NOMO-1 (cell line): ENCODE results near the gene IVNS1ABP.
A peak's percentile ranks its signal among the peaks of the same experiment; 100 is the strongest.
"Not testable (repeated sequence)": the region's sequence is repeated elsewhere in the genome, so short reads cannot be mapped to it uniquely, and the experiment has no call there.

Source experiments
- DNase-seq, 2 experiments: peaks; one replicate each; lab custom pipeline; 2025; ENCODE audit not compliant: unreplicated experiment in 2 of 2; lab: John Stamatoyannopoulos, UW

IVNS1ABP gene

DNA sequence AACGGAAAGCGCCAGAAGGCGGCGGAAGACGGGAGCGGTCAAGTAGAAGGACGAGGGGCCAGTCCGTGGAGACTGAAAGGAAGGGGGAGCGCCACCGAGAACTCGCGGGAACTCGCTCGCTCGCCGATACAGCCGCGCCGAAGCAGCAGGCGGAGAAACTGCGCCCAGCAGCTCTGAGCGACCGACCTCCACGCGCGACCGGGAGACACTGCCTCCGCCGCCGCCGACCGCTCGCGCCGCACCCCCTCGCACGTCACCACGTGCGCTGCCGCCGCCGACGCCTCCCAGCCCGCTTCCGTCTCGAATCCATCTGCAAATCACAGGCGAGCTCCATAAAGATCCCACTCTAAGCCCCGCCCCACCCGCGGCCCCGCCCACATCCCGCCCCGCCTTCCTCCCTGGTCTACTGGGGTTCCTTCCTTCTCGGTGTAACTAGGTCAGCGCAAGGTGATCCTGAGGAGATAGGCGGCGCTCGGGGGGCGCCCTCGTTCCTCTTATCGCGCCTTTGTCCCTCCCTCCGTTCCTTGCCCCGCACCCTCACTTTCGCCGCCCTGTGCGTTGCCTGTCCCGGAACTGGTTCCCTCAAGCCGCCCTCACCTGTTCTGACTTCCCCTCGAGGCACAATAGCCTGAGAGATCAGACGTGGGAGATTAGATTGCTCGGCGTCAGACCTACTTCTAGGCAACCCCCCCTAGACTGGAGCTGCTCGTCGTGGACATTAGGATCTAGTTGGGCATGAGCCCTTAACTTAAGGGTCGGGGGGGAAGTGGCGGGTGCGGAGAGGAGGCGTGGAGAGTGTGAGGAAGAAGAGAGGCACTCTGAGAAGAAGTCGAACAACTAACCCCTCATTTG lies at the start of gene IVNS1ABP:
IVNS1ABP (minus strand) TSS at position 210 of the 852 bp plus-strand sequence. CDS start 7,750 bp downstream, outside the sequence.
- DNase-seq = peak; percentile 93 to 95

DNA sequence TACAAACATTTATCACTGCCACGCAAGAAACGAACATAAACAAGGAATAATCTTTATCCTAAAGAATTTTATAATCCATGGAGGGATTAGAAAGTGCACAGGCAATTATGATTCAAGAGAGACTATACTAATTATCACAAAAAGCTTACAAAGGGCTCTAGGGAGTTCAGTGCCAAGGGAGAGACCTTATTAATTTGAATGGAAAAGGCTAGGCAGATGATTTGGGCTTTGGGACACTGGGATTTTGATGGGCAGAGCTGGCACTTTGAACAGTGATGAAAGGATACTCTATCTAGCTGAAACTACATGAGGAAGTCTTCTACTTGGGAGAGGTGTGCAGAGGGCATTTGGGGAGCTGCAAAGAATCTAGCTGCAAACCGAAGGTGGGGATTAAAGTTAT lies 48.9 kb upstream of the IVNS1ABP start:
- DNase-seq = no peak

DNA sequence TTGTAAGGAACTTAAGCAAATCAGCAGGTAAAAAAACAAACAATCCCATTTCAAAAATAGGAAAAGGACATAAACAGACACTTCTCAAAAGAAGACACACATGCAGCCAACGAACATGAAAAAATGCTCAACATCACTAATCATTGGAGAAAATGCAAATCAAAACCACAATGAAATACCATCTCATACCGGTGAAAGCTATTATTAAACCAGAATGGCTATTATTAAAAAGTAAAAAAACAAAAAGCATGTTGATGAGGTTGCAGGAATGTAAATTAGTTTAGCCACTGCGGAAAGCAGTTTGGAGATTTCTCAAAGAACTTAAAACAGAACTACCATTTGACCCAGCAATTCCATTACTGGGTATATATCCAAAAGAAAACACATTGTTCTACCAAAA lies 47.5 kb upstream of the IVNS1ABP start:
- not testable (repeated sequence) for DNase-seq

DNA sequence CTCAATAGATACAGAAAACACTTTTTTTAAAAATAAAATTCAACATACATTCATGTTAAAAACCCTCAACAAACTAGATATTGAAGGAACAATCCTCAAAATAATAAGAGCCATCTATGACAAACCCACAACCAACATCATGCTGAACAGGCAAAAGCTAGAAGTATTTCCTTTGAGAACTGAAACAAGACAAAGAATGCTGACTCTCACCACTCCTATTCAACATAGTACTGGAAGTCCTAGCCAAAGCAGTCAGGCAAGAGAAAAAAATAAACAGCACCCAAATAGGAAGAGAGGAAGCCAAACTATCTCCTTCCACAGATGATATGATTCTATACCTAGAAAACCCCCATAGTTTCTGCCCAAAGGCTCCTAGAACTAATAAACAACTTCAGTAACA lies 46.2 kb upstream of the IVNS1ABP start:
- no peak for DNase-seq

DNA sequence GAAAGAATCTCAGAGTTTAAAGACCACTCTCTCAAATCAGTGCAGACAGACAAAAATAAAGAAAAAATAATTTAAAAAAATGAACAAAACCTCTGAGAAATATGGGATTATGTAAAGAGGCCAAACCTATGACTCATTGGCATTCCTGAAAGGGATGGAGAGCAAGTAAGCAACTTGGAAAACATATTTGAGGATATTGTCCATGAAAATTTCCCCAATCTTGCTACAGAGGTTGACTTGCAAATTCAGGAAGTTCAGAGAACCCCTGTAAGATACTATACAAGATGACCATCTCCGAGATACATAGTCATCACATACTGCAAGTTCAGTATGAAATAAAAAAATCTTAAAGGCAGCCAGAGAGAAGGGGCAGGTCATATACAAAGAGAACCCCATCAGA lies 43.7 kb upstream of the IVNS1ABP start:
- DNase-seq = no peak

DNA sequence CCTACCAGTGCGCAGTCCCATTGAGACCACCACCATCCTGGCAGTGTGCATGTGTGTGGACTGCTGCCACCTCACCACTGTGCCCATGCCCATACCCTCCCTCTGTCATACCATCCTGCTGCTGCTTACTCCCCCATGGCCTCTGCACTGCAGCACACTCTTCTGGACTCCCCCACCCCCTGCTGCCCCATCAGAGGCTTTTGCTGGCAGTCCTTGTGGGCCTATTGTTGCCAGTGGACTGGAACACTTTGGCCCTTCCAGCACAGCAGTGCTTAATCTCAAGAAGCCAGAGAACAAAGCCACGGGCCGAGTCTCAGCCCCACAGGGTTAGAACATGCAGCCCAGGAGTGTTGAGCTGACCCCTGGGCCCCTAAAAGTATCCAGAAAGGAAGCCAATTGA lies 41.9 kb upstream of the IVNS1ABP start:
- DNase-seq = no peak

DNA sequence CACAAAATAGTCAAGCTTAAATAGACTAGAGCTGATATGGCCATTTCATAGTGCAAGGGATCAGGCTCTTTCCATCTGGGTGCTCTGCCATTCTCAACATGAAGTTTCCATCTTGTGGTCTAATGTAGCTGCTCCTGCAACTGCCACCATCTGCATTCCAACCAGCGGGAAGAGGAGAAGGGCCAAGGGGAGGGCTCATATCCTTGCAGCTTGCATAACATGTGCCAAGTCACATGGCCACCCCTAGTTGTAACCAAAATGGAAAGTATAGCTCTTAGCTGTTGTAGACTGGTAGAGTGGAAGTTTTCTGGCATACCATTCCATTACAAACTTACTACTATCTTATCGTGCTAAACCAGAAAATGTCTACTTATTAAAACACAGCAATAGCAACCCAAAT lies 38.9 kb upstream of the IVNS1ABP start:
- no peak for DNase-seq

DNA sequence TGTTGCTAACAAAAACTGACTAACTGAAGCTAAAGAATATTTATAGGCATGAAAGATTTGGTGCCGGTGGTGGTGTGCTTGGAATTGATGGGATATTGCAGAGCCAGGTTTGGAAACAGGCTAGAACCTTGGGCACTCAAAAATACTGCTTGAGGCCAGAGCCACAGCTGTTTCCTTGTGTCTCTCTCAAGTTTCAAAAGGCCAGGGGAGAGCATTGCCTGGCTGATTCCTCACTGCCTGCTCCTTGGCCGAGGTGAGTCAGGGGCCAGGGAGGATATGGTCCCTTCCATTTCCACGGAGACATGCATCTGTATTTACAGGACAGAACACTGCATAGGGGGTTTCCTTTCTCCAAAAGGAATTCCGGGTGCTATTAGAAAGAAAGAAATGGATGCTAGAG lies 36.1 kb upstream of the IVNS1ABP start:
- DNase-seq = no peak

DNA sequence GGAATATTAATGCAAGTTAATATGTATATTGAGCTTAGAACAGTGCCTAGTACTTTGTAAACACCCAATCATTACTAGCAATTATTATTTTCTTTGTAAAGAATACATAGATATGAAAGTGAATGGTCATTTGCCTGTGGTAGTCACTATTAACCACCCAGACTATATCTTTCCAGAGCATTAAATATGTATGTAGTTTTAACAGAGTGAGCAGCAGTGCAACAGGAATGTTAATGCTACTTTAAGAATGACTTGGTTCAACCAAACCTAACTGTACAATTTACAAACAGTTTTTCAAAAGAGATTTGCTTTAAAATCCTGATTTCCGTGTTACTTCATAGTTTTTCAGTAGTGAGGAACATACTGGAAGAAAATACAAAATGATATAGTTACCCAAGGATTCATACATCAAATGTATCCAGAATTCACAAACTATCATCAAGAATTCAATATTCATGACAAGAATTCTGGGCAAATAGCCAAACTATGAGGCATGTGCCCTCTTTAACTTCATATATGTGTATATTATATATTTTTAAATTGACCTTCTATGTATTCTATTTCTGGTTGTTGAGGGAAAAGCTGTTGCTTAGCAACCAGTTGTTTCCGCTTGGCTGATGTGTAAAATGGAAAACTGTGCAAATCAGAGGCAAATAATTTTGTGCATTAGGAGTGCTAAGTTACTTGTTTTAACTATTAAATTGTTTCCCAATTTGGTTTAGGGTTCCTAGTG lies 34.9 kb upstream of the IVNS1ABP start:
- DNase-seq = no peak

DNA sequence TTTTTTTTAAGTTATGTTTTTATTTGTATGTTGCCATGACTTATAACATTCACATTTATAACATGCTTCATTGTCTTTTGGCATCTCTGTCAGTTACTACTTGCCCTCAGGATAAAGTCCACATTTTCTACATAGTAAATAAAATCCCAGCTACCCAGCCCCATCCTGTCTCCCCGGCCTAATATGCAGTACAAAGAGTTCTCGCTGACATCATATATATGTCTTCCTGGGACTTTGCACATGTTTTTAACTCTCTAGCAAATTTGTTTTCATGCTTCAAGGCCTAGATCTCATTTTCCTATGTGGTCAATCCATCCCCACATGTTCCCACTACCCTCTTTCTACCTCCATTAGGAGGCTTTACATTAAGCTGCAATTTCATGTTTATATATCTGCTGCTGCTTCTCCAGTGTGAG lies 33.0 kb upstream of the IVNS1ABP start:
- no peak for DNase-seq

DNA sequence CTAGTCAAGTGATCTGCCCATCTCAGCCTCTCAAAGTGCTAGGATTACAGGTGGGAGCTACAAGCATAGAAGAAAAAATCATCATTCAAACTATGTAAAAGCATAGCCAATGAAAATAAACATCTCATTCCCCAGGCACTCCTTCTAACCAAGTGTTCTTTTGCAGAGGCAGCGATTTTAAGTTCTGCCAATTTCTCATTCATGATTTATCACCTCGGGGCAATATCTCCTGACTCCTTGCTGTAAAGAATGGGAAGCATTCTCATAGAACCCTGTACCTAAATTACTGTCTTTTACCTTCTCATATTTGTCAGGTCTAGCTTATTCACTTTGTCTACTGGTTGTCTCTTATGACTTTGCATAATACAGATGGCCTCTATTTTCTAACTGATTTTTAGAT lies 32.5 kb upstream of the IVNS1ABP start:
- DNase-seq = no peak

DNA sequence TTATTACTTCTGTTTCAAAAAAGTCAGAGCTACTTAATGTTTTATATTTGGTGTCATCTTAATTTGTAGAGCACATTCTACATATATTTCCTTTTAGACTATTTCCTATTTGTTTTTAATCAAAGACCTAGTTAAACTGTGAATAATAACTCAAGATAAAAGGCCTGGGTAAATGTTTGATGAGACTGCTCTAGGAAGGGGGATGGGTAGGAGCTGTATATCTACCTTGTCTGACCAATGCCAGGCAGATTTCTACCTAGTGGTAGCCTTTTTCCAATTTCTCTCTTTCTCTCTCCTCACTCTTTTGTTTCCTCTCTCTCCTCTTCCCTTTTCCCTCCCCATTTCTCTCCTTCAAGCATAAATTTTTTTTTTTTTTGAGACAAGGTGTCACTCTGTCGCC lies 31.9 kb upstream of the IVNS1ABP start:
- no peak for DNase-seq

DNA sequence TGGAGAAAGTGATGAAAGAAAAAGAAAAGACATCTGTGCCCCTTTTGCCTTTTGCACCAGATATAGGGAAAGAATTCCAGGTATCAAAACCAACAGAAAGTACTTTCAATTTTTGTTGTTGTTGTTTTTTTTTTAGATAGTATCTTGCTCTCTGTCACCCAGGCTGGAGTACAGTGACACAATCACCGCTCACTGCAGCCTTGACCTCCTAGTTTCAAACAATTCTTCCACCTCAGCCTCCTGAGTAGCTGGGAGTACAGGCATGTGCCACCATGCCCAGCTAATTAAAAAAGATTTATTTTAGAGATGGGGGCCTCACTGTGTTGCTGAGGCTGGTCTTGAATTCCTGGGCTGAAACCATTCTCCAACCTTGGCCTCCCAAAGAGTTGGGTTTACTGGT lies 31.3 kb upstream of the IVNS1ABP start:
- DNase-seq = no peak

DNA sequence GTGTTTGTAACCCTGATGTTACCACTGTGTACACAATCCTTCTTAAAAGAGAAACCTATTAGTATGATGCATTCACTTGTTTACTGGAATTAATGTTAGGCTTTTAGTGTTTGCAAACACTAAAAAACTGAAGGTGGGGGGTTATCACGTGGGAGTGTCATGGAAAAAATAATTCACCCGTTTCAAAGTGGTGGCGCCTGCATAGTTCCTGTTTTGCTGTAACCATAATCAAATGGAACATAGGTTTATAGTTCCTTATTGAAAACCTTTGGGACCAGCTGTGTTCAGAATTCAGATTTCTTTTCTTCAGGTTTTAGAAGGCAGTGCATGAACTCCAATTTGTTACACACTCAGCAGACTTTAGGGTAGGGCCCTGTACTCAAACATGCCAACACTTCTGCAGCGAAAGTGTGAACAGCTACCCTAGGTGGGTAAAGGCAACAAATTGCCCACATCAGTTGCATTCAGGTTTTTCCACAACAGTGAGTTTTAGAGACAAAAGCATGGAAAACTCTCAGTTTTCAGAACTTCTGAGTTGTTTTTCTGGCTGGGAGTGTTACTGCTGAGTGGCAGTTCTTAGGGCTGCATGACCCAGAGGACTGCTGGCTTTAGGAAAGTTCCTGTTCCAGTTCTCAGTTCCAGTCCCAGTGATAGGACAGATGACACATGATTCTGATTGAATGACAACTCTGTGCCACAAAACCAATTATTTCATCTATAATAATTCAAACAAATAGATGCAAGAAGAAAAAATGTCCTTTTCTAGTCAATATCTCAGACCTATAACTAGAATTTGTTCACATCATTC lies 29.1 kb upstream of the IVNS1ABP start:
- DNase-seq = peak; percentile 15 to 71

DNA sequence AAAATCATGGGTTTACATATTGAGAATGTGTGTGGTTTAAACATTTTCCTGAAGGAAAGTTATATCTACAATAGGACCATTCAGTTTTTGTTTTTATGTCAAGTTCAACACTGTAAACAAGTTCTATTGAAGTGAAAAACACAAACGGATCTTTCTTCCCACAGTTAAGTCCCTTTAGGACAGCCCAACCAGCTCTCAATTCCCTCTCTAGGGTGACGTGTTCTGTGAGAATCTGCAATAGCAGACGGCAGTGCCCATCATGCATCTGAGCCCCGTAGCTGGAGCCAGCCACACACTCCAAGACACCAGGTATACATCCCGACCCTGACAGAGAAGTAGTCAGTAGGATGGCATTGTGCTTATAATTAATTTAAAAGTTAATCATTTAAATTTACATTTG lies 26.3 kb upstream of the IVNS1ABP start:
- DNase-seq = no peak

DNA sequence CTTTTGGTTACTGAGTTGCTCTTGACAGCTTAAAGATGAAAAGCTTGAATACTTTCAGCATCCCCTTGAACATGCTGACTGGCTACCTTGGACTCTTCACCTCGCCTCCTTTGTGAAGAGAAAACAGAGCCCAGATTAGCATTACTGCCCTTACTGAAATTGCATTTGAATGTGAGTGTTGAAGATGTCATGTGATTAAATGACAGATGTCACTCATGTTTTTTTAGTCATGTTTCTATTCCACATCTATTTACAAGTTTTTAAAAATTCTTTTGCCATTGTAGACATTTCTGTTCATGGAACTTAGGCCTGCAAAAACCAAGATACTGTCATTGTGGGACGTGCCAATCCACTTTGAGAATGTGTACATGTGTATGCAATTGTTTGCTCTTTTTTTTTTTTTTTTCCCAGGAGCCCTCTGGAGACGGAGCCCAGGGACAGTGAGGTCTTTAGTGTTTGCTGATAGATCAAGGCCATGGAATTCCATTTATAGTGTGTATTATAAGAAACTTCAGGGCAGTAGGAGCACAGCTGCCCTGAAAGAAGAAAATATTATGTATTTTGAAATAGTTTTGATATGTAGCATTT lies 25.7 kb upstream of the IVNS1ABP start:
- DNase-seq = no peak

DNA sequence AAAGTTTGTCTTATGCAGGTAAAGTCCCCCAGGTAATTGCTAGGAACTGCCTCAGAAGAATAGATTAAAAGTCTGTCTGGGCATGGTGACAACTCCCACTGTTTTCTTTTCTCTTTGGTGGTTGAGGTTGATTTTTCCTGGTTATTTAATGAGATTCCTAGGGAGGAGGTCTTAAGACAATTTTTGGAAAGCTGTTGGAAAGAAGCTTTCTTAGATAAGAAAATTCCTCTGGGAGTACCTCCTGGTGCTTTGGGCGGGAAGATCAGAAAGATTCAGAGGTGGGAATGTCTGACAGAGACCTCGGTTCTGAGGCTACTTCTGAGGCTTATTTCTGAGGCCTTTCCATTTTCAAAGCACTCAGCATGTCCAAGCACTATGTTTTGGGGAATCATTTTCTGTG lies 25.0 kb upstream of the IVNS1ABP start:
- DNase-seq = no peak

DNA sequence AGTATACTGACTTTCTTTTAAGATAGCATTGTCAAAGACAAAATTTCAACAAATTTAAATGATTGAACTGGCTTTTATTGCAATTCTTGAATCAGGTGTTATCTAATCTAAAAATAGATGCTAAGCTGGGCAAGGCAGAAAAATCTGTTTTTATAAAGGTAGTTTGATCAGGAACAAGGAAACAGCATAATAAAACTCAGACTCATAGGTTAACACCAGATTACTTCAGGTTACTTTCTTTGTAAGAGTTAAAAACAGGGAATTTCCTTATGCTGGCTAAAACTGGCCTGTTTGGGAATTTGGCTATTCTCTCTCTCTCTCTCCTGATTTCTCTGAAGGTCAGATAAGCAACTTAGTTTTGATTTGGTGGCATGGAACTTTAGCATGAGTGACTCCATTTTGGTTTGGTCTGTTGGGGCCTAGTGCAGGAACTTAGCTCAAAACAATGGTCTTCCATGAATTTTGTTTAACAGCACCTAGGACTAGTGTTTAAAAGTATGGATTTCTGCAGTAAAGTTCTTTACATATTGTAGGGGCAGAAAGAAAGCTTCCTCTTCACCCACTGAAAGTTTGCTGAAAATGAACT lies 24.2 kb upstream of the IVNS1ABP start:
- DNase-seq = no peak

DNA sequence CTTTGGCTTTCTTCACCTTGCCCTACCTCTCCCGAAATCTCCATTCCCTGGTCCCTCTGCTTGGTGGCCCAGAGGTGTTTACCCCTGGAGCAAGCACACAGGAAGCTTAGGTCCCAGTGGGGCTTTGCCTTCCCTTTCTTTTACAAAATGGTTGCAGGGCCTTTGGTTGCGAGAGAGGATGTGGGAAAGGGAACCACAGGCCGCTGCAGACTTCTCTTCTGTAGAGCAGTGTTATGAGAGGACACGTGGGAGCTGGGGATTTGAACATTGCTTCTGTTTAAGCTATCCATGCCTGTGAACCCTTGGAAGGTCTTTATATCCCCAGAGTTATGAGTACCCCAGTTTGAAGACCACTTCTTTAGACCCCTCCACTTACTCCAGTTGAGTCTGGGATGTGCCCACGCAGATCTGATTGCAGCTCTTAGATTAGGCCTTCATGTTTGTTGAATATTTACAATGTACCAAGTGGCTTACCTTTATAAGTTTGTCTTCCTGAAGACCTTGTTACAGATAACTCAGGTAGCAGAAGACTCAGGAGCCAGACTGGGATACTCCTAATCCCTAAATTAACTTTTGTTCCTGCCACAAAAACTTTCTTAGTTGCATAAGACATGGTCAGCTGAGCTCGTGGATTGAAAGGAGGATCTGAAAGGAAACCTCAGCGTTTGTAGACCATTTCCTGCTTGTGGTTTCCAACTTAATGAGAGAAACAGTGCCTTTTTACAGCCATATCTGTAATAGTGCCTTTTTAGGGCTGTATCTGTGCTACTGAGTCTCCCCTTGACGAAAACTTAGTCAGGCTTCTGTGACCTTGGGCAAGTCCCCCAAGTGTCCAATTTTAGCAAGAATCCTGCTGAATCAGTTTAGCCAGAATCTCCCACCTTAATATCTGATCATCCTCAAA lies 21.9 kb upstream of the IVNS1ABP start:
- peak; percentile 73 to 91 for DNase-seq

DNA sequence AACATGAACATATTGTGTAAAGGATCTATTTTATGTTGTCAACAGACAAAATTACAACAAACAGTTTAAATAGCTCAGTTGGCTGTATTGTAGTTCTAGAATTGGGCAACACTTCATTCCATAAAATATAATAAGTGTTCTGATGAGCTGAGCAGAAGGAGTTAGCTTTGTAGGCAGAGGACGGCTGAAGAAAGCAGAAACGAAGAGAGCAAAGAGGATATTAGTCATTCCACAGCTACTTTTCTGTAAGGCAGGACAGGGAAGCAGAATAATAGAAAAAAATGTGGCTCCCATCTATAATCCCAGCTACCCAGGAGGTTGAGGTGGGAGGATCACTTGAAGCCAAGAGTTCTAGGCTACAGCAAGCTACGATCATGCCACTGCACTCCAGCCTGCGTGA lies 20.2 kb upstream of the IVNS1ABP start:
- DNase-seq = peak; percentile 29 to 78
